Glomerular endothelial cell (primary cell): ENCODE measurements around the gene ANKRD16. TPM values are rescaled to one million over a fixed set of nuclear protein-coding genes. Genes with fewer than 3 reads are reported as not detected.

Source experiments
- DNase-seq: peaks from one replicate; pipeline ENCODE4 v3.0.0-alpha.2; 2011; ENCODE audit warnings: low read depth, low spot score; ENCODE audit errors: extremely low read depth
- total RNA-seq: library from RNA; depleted of rRNA; stranded (reverse); fragments of >200 nt; gene quantifications from 2 replicates; pipeline ENCODE4 v1.2.3, GENCODE V29; 2015

Gene ANKRD16
- total RNA-seq, 1 donor from 2014 or later = 5.9 TPM

GRCh38 chr10:5904227-5904626 is 14.5 kb upstream of the ANKRD16 start:
- DNase-seq = no peak

- no peak for DNase-seq
Observed at GRCh38 chr10:5903563-5903962, 13.9 kb upstream of the ANKRD16 start.

GRCh38 chr10:5902511-5903274 is 13.0 kb upstream of the ANKRD16 start:
- no peak for DNase-seq

- no peak for DNase-seq
Observed at GRCh38 chr10:5900247-5900646, 10.6 kb upstream of the ANKRD16 start.

- DNase-seq = no peak
Observed at GRCh38 chr10:5898163-5898562, 8.5 kb upstream of the ANKRD16 start.

- no peak for DNase-seq
Observed at GRCh38 chr10:5897504-5897903, 7.8 kb upstream of the ANKRD16 start.

- no peak for DNase-seq
Observed at GRCh38 chr10:5897053-5897340, 7.3 kb upstream of the ANKRD16 start.

- no peak for DNase-seq
Observed at GRCh38 chr10:5896208-5897052, 6.7 kb upstream of the ANKRD16 start.

- DNase-seq = no peak
Observed at GRCh38 chr10:5895804-5896203, 6.1 kb upstream of the ANKRD16 start.

GRCh38 chr10:5895365-5895764 is 5.7 kb upstream of the ANKRD16 start:
- DNase-seq = no peak

- DNase-seq = no peak
Observed at GRCh38 chr10:5894873-5895272, 5.2 kb upstream of the ANKRD16 start.

GRCh38 chr10:5894403-5894802 is 4.7 kb upstream of the ANKRD16 start:
- DNase-seq = no peak

- no peak for DNase-seq
Observed at GRCh38 chr10:5893321-5893720, 3.6 kb upstream of the ANKRD16 start.

GRCh38 chr10:5892007-5892406 is 2.3 kb upstream of the ANKRD16 start:
- DNase-seq = no peak

GRCh38 chr10:5891009-5891408 is 1.3 kb upstream of the ANKRD16 start:
- no peak for DNase-seq

- no peak for DNase-seq
Observed at GRCh38 chr10:5890452-5890915, 791 bp upstream of the ANKRD16 start.

GRCh38 chr10:5888843-5889623 is 660 bp downstream of the ANKRD16 start:
- no peak for DNase-seq

- no peak for DNase-seq
Observed at GRCh38 chr10:5888351-5888750, 1.3 kb downstream of the ANKRD16 start.

- no peak for DNase-seq
Observed at GRCh38 chr10:5887641-5888040, 2.1 kb downstream of the ANKRD16 start.

GRCh38 chr10:5887029-5887428 is 2.7 kb downstream of the ANKRD16 start:
- no peak for DNase-seq

GRCh38 chr10:5885619-5886018 is 4.1 kb downstream of the ANKRD16 start:
- no peak for DNase-seq
